ENCODE results near the gene HEMK1. TPM values are rescaled to one million over a fixed set of nuclear protein-coding genes. Genes with fewer than 3 reads are reported as not detected.

Gene HEMK1
- total and polyA plus RNA-seq, 2 experiments from 2014 or later: 23.3 to 37.4 TPM

- no peak overlapping the region for H3K4me3 ChIP-seq
- no peaks in the 10 kb centered on the region for H3K36me3 ChIP-seq
- DNase-seq (ENCODE audit: low read depth in 1 of 2, low spot score in 1 of 2): no peak
- H3K27ac ChIP-seq: no peak overlapping the region
- TF ChIP-seq CTCF (IDR thresholded peaks at IDR 0.05; ENCODE audit: low read depth, low read length): no peak
- H3K27me3 ChIP-seq: no peaks in the 10 kb centered on the region
- no peaks in the 10 kb centered on the region for H3K9me3 ChIP-seq (ENCODE audit: low read depth)
- no peaks in the 10 kb centered on the region for H3K4me1 ChIP-seq (ENCODE audit: low read depth)
Observed at GRCh38 chr3:50557106-50557505, 12.2 kb upstream of the HEMK1 start.

- H3K4me3 ChIP-seq: no peak overlapping the region
- TF ChIP-seq CTCF (IDR thresholded peaks at IDR 0.05; ENCODE audit: low read depth, low read length): no peak
- no peak overlapping the region for H3K27ac ChIP-seq
- no peaks in the 10 kb centered on the region for H3K4me1 ChIP-seq (ENCODE audit: low read depth)
- H3K36me3 ChIP-seq: no peaks in the 10 kb centered on the region
- no peak for DNase-seq (ENCODE audit: low read depth in 1 of 2, low spot score in 1 of 2)
- H3K9me3 ChIP-seq (ENCODE audit: low read depth): no peaks in the 10 kb centered on the region
- H3K27me3 ChIP-seq: no peaks in the 10 kb centered on the region
Observed at GRCh38 chr3:50557915-50558314, 11.4 kb upstream of the HEMK1 start.

- no peaks in the 10 kb centered on the region for H3K4me1 ChIP-seq (ENCODE audit: low read depth)
- H3K9me3 ChIP-seq (ENCODE audit: low read depth): no peaks in the 10 kb centered on the region
- no peak for TF ChIP-seq CTCF (IDR thresholded peaks at IDR 0.05; ENCODE audit: low read depth, low read length)
- H3K27ac ChIP-seq: no peak overlapping the region
- no peaks in the 10 kb centered on the region for H3K27me3 ChIP-seq
- no peaks in the 10 kb centered on the region for H3K36me3 ChIP-seq
- no peak overlapping the region for H3K4me3 ChIP-seq
- no peak for DNase-seq (ENCODE audit: low read depth in 1 of 2, low spot score in 1 of 2)
Observed at GRCh38 chr3:50559702-50560101, 9.6 kb upstream of the HEMK1 start.

- H3K4me3 ChIP-seq: no peak overlapping the region
- no peaks in the 10 kb centered on the region for H3K4me1 ChIP-seq (ENCODE audit: low read depth)
- peak in 1 of 2 donors; percentile 33 for DNase-seq (ENCODE audit: low read depth in 1 of 2, low spot score in 1 of 2)
- TF ChIP-seq CTCF (IDR thresholded peaks at IDR 0.05; ENCODE audit: low read depth, low read length): no peak
- H3K9me3 ChIP-seq (ENCODE audit: low read depth): no peaks in the 10 kb centered on the region
- H3K36me3 ChIP-seq: no peaks in the 10 kb centered on the region
- H3K27me3 ChIP-seq: no peaks in the 10 kb centered on the region
- no peak overlapping the region for H3K27ac ChIP-seq
Observed at GRCh38 chr3:50562861-50563260, 6.5 kb upstream of the HEMK1 start.

- no peak for DNase-seq (ENCODE audit: low read depth in 1 of 2, low spot score in 1 of 2)
- Histone ChIP-seq H3K27me3 (no peaks in the 10 kb centered on the region), H3K9me3 (ENCODE audit: low read depth) (no peaks in the 10 kb centered on the region), H3K4me3 (no peak overlapping the region), H3K4me1 (ENCODE audit: low read depth) (no peaks in the 10 kb centered on the region), H3K27ac (no peak overlapping the region), H3K36me3 (no peaks in the 10 kb centered on the region)
- no peak for TF ChIP-seq CTCF (IDR thresholded peaks at IDR 0.05; ENCODE audit: low read depth, low read length)
Observed at GRCh38 chr3:50563867-50564266, 5.5 kb upstream of the HEMK1 start.

- no peak for DNase-seq (ENCODE audit: low read depth in 1 of 2, low spot score in 1 of 2)
- no peaks in the 10 kb centered on the region for H3K4me1 ChIP-seq (ENCODE audit: low read depth)
- no peaks in the 10 kb centered on the region for H3K9me3 ChIP-seq (ENCODE audit: low read depth)
- no peaks in the 10 kb centered on the region for H3K27me3 ChIP-seq
- no peaks in the 10 kb centered on the region for H3K36me3 ChIP-seq
- H3K4me3 ChIP-seq: no peak overlapping the region
- TF ChIP-seq CTCF (IDR thresholded peaks at IDR 0.05; ENCODE audit: low read depth, low read length): no peak
- H3K27ac ChIP-seq: no peak overlapping the region
Observed at GRCh38 chr3:50564321-50564720, 5.0 kb upstream of the HEMK1 start.
